Activated T-cell treated with anti-CD3 and anti-CD28 coated beads, Interleukin-2, amount 50 U/mL, for 48 hours (primary cell): Measurements from ENCODE around the gene GALNT18.
A peak's percentile ranks its signal among the peaks of the same experiment; 100 is the strongest.

Source experiments
- DNase-seq, 2 experiments: peaks; one replicate each; pipeline ENCODE4 v3.0.0-alpha.2; 2020

The GALNT18 gene

DNA sequence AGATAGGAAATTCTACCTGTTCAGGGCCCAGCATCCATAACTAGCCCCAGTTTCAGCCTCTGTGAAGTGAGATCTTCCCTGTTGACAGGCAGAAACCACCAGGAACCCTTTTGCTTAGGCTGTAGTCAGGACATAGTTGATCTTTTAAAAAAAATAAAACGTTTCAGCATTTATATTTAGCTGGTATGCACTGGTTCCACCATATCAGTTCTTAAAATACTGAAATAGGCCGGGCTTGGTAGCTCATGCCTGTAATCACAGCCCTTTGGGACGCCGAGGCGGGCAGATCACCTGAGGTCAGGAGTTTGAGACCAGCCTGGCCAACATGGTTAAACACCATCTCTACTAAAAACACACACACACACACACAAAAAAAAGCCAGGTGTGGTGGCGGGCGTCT, 35.3 kb downstream of the GALNT18 start:
- no peak for DNase-seq

DNA sequence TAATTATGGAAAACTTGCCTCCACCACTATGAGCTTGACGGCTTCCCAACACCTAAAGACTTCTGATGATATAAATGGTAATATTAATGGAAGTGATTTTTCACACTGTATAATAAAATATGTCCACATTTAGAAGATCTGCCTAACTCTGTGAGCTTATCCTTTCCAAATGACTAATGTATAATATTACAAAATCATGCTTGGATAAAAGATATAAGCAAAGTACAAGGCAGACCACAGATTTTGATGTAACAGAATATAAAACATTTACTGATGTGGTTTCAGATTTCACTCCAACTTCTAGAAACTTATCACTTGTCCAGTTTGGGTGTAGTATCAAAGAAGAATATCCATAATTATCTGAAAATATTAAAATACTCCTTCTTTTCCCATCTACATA, 36.9 kb downstream of the GALNT18 start:
- DNase-seq: no peak

DNA sequence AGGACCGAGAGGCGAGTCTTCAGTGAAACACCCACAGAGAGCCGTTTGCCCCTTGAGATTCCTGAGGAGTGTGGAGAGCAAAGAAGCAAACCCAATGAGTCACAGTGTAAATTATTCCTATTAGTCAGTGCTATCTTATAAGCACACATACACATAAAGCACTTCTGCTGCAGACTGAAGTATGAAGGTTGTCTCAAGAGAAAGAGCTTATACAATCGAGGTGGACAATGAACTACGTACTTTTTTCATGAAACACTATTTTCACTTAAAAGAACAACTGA, 37.3 kb downstream of the GALNT18 start:
- DNase-seq: no peak

- DNase-seq: no peak
Measured at GRCh38 chr11:11583801-11584529, 37.8 kb downstream of the GALNT18 start.

DNA sequence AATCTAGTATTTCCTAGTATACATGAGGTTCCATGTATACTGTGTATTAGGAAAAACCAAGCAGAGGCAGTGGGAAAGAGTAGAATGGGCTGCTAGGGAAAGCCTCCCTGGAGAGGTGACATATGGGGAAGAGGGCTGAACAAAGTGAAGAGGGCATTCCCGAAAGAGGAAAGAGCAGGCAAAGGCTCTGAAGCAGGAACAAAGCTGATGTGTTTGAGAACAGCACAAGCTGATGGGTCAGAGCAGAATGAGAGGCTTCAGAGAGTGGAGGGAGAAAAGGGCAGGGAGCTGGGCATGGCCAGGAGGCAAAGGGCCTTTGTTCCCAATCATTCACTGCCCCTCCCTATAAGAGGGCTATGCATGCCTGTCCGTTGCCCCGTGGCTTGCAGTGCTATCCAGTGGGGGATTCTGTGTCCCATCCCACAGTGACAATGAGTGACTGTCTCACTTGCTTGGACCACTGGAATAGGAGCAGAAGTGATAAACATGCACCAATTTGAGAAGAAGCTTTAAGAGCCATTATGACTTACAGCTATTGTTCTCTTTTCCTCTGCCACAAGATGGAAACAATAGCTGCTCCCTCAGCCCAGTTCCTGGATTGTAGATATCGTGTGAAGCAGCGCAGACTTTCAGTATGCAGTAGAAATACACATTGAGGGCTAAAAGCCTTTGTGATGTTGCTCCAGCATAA, 39.6 kb downstream of the GALNT18 start:
- DNase-seq: no peak

DNA sequence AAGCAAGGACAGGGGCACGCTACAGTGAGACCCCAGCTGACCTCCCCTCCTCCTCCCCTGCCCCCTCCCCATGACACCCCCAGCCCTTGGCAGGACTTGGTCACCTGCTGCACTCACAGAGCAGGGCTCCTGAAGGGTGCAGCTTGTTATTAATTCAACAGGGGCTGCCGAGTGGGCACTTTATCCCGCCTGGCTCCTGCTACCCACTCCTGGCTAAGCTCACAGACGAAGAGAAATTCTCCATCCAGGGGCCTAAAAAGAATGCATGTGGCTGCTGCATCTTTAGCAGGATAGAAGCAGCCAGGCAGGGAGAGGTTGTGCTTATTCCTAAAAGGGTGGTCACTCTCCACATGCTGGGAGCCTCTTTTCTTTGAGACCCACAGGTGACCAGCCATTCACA, 40.3 kb downstream of the GALNT18 start:
- no peak for DNase-seq

- DNase-seq: no peak
Measured at GRCh38 chr11:11580841-11581411, 40.9 kb downstream of the GALNT18 start.

GRCh38 chr11:11580012-11580411, 41.8 kb downstream of the GALNT18 start:
- DNase-seq: no peak

DNA sequence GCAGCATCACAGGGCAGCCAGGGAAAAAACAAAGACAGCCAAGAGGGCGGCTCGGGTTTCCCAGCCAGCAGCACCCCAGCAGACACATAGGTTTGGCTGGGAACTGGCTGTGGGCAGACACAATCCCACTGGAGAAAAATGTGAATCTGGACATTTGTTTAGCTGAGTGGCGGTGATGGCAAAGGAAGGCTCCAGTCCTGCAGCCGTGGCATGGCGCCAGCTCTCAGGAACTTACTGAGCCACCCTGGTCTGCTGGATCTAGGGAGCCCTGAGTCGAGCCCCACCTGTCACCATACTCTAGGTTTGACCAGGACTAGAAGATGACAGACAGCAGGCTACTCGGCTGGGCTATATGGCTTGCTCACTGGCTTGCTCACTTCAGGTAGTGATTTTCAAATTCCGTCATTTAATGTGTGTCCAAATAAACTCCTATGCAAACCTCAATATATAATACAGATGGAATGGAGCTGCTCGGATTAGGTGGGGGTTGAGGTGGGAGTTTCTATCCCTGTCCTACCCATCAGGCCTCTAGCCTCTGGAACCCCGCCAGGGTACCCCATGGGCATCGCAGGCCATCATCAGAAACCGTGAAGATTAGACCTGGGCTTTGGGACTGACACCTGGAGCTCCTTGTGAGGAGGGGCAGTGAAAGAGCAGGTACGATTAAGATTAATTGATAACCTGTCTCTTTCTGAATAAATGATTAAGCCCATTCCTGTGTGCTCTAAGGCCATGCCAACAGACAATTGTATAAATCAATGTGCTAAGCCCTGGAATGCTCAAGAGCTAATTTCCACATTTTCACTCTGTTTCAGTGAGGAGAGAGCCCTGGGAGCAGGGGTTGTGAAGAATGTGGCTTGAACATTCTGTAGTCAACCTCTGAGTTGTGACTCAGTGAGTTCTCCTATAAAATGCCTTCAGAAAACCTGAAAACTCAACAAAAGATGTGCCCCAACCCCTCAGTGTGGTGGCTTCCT, 42.5 kb downstream of the GALNT18 start:
- no peak for DNase-seq

GRCh38 chr11:11577932-11578911, 43.6 kb downstream of the GALNT18 start:
- no peak for DNase-seq

GRCh38 chr11:11577251-11577855, 44.5 kb downstream of the GALNT18 start:
- no peak for DNase-seq

DNA sequence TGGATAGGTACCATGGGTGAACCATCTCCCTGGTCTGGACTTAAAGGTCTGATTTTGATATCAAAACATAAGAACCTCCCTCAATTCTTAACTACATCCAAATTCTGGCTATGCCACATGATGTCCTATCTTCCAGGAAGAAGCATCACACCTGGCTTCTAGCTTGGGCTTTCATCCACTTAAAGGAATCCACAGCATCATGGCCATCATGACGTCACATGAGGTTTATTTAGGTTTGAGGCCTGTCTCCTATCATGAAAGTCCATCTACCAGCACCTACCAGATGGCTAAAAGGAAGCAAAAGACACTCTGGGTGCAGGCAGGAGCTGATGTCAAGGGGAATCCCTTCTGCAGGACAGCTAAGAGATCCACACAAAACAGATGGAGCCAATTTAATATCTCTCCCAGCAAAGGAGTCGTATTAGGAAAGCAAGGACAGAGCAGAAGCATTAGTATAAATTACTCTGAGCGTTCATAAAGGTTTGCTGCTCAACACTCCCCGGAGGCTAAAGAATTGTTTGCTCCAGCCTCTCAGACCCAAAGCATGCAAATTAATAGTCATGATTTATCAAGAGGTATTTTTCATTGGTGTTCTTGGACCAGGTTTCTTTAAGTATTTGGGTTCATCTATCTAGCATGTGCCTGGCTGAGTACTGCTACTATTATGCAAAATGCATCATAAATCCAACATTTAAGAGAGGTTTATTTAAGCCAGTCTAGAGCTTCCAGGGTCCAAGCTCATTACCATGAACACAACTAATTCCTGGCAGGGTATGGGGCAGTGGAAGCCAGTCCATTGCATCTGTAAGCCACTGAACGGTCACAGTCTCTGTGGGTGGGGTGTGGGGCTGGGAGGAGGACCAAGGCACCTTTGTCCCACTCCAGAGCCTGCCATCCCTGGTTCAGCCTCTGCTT, 47.2 kb downstream of the GALNT18 start:
- no peak for DNase-seq

DNA sequence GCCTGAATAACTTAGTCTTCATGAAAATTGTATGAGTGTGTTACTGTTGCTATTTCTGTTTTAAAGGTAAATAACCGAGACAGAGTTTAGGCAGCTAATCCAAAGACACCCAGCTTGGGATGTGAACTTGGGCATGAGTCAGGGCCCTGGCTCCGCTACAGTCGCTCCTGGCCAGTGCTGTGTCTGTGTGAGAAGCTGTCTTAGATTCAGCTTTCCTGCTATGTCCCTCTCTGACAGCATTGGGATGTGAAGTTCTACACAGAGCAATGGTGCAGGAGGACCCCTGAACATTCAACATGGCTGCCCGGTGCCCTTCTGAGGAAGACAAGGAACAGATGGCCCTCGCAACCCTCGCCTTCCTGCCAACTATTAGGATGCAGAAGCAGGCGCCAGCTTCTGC, 49.4 kb downstream of the GALNT18 start:
- no peak for DNase-seq

- no peak for DNase-seq
Measured at GRCh38 chr11:11571893-11572292, 49.9 kb downstream of the GALNT18 start.

GRCh38 chr11:11570823-11571222, 51.0 kb downstream of the GALNT18 start:
- DNase-seq: no peak

DNA sequence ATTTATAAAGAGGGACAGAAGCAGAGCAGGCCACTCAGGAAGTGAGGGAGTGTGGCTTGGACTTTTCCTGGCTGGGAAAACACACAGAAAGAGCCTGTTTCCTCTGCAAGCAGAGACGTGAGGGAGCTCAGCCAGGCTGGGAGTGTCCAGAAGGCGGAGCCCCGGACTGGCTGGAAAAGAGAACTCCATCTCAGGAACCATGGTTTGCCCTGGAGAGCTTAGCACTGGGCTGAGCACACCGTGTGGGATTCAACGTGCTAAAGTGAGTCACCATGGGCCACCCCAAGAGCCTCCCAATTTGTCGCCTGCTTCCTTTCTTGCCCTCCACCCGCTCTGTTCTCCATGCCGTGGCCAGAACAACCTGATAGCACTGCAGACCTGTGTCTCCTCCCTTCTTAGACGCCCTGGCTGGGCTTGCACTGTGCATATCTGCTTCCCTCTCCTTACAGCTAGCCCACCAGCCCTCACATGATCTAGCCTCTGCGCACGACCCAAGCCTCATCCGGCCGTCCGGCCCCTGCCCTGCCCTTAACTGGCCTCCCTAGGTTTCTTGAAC, 51.8 kb downstream of the GALNT18 start:
- DNase-seq: no peak

GRCh38 chr11:11568651-11569229, 53.1 kb downstream of the GALNT18 start:
- no peak for DNase-seq

- peak in 1 of 2 experiments; percentile 17 for DNase-seq
Measured at GRCh38 chr11:11567936-11568650, 53.7 kb downstream of the GALNT18 start.

DNA sequence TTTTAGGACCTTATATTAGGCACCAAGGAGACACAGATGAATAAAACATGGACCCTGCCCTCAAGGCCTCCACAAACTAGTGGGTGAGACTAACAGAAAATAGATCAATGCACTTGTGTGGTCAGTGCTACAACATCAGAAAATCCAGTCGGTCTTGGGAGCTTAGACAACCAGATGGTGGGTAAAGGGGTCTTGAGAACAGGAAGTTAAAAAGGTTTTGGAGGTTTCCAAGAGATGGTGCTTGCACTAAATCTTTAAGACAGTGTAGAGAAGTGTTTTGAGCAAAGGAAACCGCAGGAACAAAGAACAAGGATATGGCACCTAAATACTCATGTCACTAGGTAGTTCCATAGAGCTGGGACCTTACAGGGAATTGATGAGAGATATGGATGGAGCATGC, 56.2 kb downstream of the GALNT18 start:
- DNase-seq: no peak
